Stimulated activated memory B cell treated with anti-CD40 and anti-IgM and Interleukin-4, amounts not matched to agents 10 μg/mL and 1 μg/mL and 100 μg/mL, for 72 hours (primary cell): Measurements from ENCODE around the gene CCDC102B.
"Not testable (repeated sequence)": the region's sequence is repeated elsewhere in the genome, so short reads cannot be mapped to it uniquely, and the experiment has no call there.

Experiments used
- ATAC-seq: fragments of 150-1000 bp; cut with Tn5 transposase; 2 replicates; pipeline ENCODE4 v1.10.0; 2021
- H3K27ac Mint-ChIP-seq: one replicate; pipeline ENCODE4 v1.8.0; 2022; ENCODE audit warnings: mild to moderate bottlenecking, mixed read lengths
- H3K27me3 Mint-ChIP-seq: one replicate; pipeline ENCODE4 v1.8.0; 2022; ENCODE audit warnings: mixed read lengths
- H3K36me3 Mint-ChIP-seq: one replicate; pipeline ENCODE4 v1.8.0; 2022; ENCODE audit warnings: mixed read lengths
- H3K4me1 Mint-ChIP-seq: one replicate; pipeline ENCODE4 v1.8.0; 2022; ENCODE audit warnings: mixed read lengths
- H3K4me3 Mint-ChIP-seq: one replicate; pipeline ENCODE4 v1.8.0; 2022; ENCODE audit warnings: mild to moderate bottlenecking, moderate library complexity, mixed read lengths
- H3K9me3 Mint-ChIP-seq: one replicate; pipeline ENCODE4 v1.8.0; 2022; ENCODE audit warnings: mixed read lengths

The CCDC102B gene

GRCh38 chr18:69006212-69006611 is 208.3 kb downstream of the CCDC102B start:
- H3K4me1 Mint-ChIP-seq, H3K27ac Mint-ChIP-seq, H3K9me3 Mint-ChIP-seq, H3K27me3 Mint-ChIP-seq, H3K4me3 Mint-ChIP-seq, H3K36me3 Mint-ChIP-seq, ATAC-seq: not testable (repeated sequence)

- Mint-ChIP-seq H3K27ac (no peak overlapping the region), H3K36me3 (no peaks in the 10 kb centered on the region), H3K4me3 (no peak overlapping the region), H3K9me3 (no peaks in the 10 kb centered on the region), H3K4me1 (no peaks in the 10 kb centered on the region), H3K27me3 (no peaks in the 10 kb centered on the region)
- ATAC-seq = no peak
Measured at GRCh38 chr18:69008538-69008937, 210.7 kb downstream of the CCDC102B start.

- H3K4me1 Mint-ChIP-seq = no peaks in the 10 kb centered on the region
- H3K27ac Mint-ChIP-seq = no peak overlapping the region
- H3K9me3 Mint-ChIP-seq = no peaks in the 10 kb centered on the region
- H3K27me3 Mint-ChIP-seq = no peaks in the 10 kb centered on the region
- H3K4me3 Mint-ChIP-seq = no peak overlapping the region
- no peaks in the 10 kb centered on the region for H3K36me3 Mint-ChIP-seq
- no peak for ATAC-seq
Measured at GRCh38 chr18:69021211-69021805, 223.4 kb downstream of the CCDC102B start.

GRCh38 chr18:69022426-69022825 is 224.5 kb downstream of the CCDC102B start:
- no peak overlapping the region for H3K4me3 Mint-ChIP-seq
- H3K4me1 Mint-ChIP-seq = no peaks in the 10 kb centered on the region
- no peak for ATAC-seq
- no peaks in the 10 kb centered on the region for H3K27me3 Mint-ChIP-seq
- no peaks in the 10 kb centered on the region for H3K9me3 Mint-ChIP-seq
- H3K36me3 Mint-ChIP-seq = no peaks in the 10 kb centered on the region
- H3K27ac Mint-ChIP-seq = no peak overlapping the region

GRCh38 chr18:69031571-69031970 is 233.7 kb downstream of the CCDC102B start:
- H3K27me3 Mint-ChIP-seq = no peaks in the 10 kb centered on the region

GRCh38 chr18:69032009-69032408 is 234.1 kb downstream of the CCDC102B start:
- ATAC-seq = no peak
- H3K4me1 Mint-ChIP-seq = no peaks in the 10 kb centered on the region

More at GRCh38 chr18:69031571-69031970, 233.7 kb downstream of the CCDC102B start:
- Mint-ChIP-seq H3K27ac (no peak overlapping the region), H3K36me3 (no peaks in the 10 kb centered on the region), H3K4me3 (no peak overlapping the region), H3K9me3 (no peaks in the 10 kb centered on the region), H3K4me1 (no peaks in the 10 kb centered on the region)
- ATAC-seq = no peak

GRCh38 chr18:69035756-69036155 is 237.9 kb downstream of the CCDC102B start:
- no peaks in the 10 kb centered on the region for H3K27me3 Mint-ChIP-seq
- no peak overlapping the region for H3K27ac Mint-ChIP-seq
- H3K9me3 Mint-ChIP-seq = no peaks in the 10 kb centered on the region
- H3K36me3 Mint-ChIP-seq = no peaks in the 10 kb centered on the region
- no peaks in the 10 kb centered on the region for H3K4me1 Mint-ChIP-seq
- H3K4me3 Mint-ChIP-seq = no peak overlapping the region
- ATAC-seq = no peak

More at GRCh38 chr18:69032009-69032408, 234.1 kb downstream of the CCDC102B start:
- H3K36me3 Mint-ChIP-seq = no peaks in the 10 kb centered on the region
- no peaks in the 10 kb centered on the region for H3K9me3 Mint-ChIP-seq
- H3K27me3 Mint-ChIP-seq = no peaks in the 10 kb centered on the region
- H3K4me3 Mint-ChIP-seq = no peak overlapping the region
- H3K27ac Mint-ChIP-seq = no peak overlapping the region

- Mint-ChIP-seq H3K36me3 (no peaks in the 10 kb centered on the region), H3K27me3 (no peaks in the 10 kb centered on the region), H3K9me3 (no peaks in the 10 kb centered on the region), H3K4me3 (no peak overlapping the region), H3K4me1 (no peaks in the 10 kb centered on the region), H3K27ac (no peak overlapping the region)
- ATAC-seq = no peak
Measured at GRCh38 chr18:69044215-69044614, 246.3 kb downstream of the CCDC102B start.

- no peak overlapping the region for H3K27ac Mint-ChIP-seq
- H3K27me3 Mint-ChIP-seq = no peaks in the 10 kb centered on the region
- H3K4me3 Mint-ChIP-seq = no peak overlapping the region
- H3K4me1 Mint-ChIP-seq = no peaks in the 10 kb centered on the region
- no peaks in the 10 kb centered on the region for H3K36me3 Mint-ChIP-seq
- ATAC-seq = no peak
- H3K9me3 Mint-ChIP-seq = peaks cover 5% of the 10 kb centered on the region
Measured at GRCh38 chr18:69064063-69064462, 266.2 kb downstream of the CCDC102B start.

GRCh38 chr18:69067048-69067447 is 269.2 kb downstream of the CCDC102B start:
- Mint-ChIP-seq H3K36me3 (no peaks in the 10 kb centered on the region), H3K27me3 (no peaks in the 10 kb centered on the region), H3K4me1 (no peaks in the 10 kb centered on the region), H3K9me3 (peaks cover 3% of the 10 kb centered on the region), H3K27ac (no peak overlapping the region), H3K4me3 (no peak overlapping the region)
- no peak for ATAC-seq

GRCh38 chr18:69071680-69072079 is 273.8 kb downstream of the CCDC102B start:
- Mint-ChIP-seq H3K4me3 (no peak overlapping the region), H3K27ac (no peak overlapping the region), H3K9me3 (peaks cover under 1% of the 10 kb centered on the region), H3K4me1 (no peaks in the 10 kb centered on the region), H3K36me3 (no peaks in the 10 kb centered on the region), H3K27me3 (no peaks in the 10 kb centered on the region)
- no peak for ATAC-seq

- Mint-ChIP-seq H3K4me1 (no peaks in the 10 kb centered on the region), H3K4me3 (no peak overlapping the region)
Measured at GRCh38 chr18:69081846-69082245, 284.0 kb downstream of the CCDC102B start.

GRCh38 chr18:69082499-69082898 is 284.6 kb downstream of the CCDC102B start:
- Mint-ChIP-seq H3K27ac (no peak overlapping the region), H3K36me3 (no peaks in the 10 kb centered on the region), H3K9me3 (no peaks in the 10 kb centered on the region), H3K4me1 (no peaks in the 10 kb centered on the region), H3K4me3 (no peak overlapping the region), H3K27me3 (no peaks in the 10 kb centered on the region)
- ATAC-seq = no peak

More at GRCh38 chr18:69081846-69082245, 284.0 kb downstream of the CCDC102B start:
- ATAC-seq = no peak
- no peaks in the 10 kb centered on the region for H3K9me3 Mint-ChIP-seq
- H3K27ac Mint-ChIP-seq = no peak overlapping the region
- no peaks in the 10 kb centered on the region for H3K27me3 Mint-ChIP-seq
- H3K36me3 Mint-ChIP-seq = no peaks in the 10 kb centered on the region

- H3K4me3 Mint-ChIP-seq = no peak overlapping the region
- no peaks in the 10 kb centered on the region for H3K4me1 Mint-ChIP-seq
- H3K27ac Mint-ChIP-seq = no peak overlapping the region
- ATAC-seq = no peak
- no peaks in the 10 kb centered on the region for H3K36me3 Mint-ChIP-seq
- H3K27me3 Mint-ChIP-seq = no peaks in the 10 kb centered on the region
- no peaks in the 10 kb centered on the region for H3K9me3 Mint-ChIP-seq
Measured at GRCh38 chr18:69085951-69086350, 288.1 kb downstream of the CCDC102B start.

GRCh38 chr18:69088973-69089372 is 291.1 kb downstream of the CCDC102B start:
- Mint-ChIP-seq H3K4me1 (no peaks in the 10 kb centered on the region), H3K36me3 (no peaks in the 10 kb centered on the region), H3K27me3 (no peaks in the 10 kb centered on the region), H3K4me3 (no peak overlapping the region), H3K9me3 (no peaks in the 10 kb centered on the region), H3K27ac (no peak overlapping the region)
- ATAC-seq = no peak

- H3K4me3 Mint-ChIP-seq = no peak overlapping the region
- no peak for ATAC-seq
- H3K9me3 Mint-ChIP-seq = no peaks in the 10 kb centered on the region
- no peak overlapping the region for H3K27ac Mint-ChIP-seq
- no peaks in the 10 kb centered on the region for H3K27me3 Mint-ChIP-seq
- H3K4me1 Mint-ChIP-seq = no peaks in the 10 kb centered on the region
- H3K36me3 Mint-ChIP-seq = no peaks in the 10 kb centered on the region
Measured at GRCh38 chr18:69097349-69097748, 299.5 kb downstream of the CCDC102B start.

- Mint-ChIP-seq H3K4me1 (no peaks in the 10 kb centered on the region), H3K27me3 (no peaks in the 10 kb centered on the region), H3K9me3 (peaks cover 4% of the 10 kb centered on the region), H3K27ac (no peak overlapping the region), H3K36me3 (no peaks in the 10 kb centered on the region), H3K4me3 (no peak overlapping the region)
- no peak for ATAC-seq
Measured at GRCh38 chr18:69102959-69103358, 305.1 kb downstream of the CCDC102B start.
